Activated CD4-positive, alpha-beta T cell treated with anti-CD3 and anti-CD28 coated beads, Interleukin-2, amount 50 U/mL, for 48 hours (primary cell): Measurements from ENCODE around the gene MKRN1.
A peak's percentile ranks its signal among the peaks of the same experiment; 100 is the strongest.

ENCODE experiments used
- DNase-seq, 2 experiments: peaks; one replicate each; pipeline ENCODE4 v3.0.0-alpha.2; 2020

MKRN1 gene

DNA sequence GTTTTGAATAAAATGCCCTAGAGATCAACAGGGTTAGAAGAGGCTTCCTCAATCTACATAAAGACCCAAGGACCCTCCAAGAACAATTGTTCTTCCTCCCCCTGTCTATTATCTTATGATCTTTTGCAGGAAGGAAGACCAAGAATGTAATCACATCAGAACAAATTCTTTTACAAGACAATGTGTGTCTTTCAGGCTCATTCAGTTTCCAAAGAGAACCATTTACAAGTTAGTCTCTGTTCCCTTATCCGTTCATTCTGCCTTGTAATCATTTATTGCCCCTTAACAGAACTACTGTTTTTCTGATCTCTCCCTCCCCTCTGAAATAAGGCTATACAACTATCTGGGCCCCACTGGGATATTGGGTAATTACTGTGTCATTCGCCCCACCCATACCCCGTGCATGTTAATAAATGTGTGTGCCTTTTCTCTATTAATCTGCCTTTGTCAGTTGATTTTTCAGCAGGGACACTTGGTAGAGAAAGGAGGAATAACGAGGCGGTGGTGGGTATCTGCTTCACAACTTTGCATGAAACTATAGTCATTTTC is 5.7 kb upstream of the MKRN1 start:
- no peak for DNase-seq

DNA sequence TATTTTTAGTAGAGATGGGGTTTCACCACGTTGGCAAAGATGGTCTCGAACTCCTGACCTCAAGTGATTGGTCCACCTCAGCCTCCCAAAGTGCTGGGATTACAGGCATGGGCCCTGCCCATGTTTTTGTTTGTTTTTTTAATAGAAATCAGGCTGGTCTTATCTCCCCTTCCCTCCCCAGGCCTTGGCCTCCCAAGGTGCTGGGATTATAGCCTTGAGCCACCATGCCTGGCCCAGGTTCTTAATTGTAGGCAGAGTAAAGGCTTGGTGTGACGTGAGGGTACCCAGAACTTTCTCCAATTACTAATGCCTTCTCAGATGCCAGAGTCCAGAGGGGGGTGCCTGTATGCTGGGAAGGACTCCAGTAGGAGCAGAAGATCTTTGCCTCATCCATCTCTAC is 5.2 kb upstream of the MKRN1 start:
- DNase-seq = no peak

DNA sequence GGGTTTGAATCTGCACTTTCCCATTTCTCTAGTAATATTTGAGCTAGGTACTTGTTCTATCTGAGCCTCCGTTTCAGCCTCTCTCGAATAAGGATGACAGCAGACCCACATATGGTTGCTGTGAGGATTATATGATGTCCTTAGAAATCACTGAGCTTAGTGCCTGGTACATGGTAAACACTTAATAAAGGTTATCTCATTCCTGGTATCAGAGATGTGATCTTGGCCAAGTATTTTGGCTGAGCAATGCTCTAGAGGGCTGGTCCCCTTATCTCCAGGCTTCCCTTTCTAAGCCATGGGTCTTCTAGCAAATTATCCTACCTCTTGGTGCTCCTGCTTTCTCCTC is 407 bp upstream of the MKRN1 start:
- no peak for DNase-seq

DNA sequence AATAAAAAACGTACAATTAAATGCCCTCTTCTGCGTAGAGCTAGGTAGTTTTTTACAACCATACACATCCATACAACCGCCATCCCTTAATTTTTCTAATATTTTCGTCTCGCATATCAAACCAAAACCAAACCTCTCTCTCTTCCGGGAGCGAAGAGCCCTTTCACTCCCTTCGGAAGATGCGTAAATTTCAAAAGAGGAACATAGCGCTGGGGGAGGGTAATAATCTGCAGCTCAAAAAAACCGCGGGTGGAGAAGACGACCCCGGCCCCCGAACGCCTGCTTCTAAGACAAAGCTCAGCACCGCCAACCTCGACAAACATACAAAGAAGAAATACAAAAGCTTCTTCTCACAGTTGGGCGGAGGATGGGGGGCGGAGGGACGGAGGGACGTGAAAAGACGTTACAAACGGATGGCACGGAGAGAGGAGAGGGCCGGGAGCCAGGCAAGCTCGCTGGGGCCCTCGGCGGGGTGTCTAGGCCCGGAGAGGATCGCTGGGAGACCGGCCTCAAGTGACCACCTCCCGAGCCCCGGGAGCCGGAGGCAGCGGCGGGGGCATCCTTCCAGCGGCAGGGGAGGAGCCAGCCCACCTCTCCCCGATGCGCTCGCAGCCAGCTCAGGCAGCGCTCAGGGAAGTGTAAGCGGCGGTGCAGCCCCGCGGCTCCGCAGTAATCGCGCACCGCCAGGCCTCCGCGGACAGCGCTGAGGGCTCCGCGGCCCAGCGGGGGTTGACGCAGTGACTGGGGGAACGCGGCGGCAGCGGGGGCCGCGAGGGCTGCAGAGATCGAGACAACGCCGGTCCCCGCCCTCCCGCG is 851 bp downstream of the MKRN1 start:
- peak; percentile 45 to 50 for DNase-seq

DNA sequence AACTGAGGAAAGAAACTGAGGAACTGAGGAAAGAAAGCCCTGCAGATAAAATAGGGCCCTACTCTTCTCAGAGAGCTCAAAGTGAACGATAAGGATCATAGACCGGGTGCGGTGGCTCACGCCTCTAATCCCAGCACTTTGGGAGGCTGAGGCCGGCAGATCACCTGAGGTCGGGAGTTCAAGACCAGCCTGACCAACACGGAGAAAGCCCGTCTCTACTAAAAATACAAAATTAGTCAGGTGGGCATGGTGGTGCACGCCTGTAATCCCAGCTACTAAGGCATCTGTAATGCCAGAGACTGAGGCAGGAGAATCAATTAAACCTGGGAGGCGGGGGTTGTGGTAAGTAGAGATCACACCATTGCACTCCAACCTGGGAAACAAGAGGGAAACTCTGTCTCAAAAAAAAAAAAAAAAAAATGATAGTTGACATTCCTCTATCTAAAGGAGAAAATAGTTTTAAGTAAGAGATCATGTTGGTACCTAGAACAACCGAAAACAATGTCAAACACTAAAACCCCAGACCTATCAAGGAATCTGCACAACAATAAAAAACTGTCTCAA is 2.5 kb downstream of the MKRN1 start:
- no peak for DNase-seq

DNA sequence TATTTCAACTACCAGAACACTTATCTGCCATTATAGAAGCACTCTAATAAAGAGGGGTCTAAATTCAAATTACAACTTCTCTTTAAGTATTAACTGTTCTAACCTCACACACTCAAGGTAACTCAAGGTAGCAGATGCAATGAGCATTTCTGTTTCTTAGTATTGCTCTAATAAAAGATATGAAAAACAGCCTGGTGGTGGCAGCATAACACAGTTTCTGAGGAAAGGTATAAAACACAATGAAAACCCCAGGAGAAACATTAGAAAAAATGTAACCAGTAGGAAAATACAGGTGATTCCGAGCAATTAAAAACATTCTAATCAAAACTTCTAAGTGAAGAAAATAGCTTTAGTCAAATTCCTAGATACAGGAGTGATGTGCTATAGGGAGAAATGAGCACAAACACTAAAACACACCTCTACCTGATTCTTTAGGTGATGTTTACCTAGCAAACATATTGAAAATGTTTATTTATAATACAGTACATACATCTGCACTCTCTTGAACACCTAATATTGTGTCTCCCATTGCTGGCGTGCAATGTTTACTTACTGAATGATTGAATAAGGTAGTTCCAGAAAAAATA is 3.5 kb downstream of the MKRN1 start:
- DNase-seq = peak; percentile 25 to 46

DNA sequence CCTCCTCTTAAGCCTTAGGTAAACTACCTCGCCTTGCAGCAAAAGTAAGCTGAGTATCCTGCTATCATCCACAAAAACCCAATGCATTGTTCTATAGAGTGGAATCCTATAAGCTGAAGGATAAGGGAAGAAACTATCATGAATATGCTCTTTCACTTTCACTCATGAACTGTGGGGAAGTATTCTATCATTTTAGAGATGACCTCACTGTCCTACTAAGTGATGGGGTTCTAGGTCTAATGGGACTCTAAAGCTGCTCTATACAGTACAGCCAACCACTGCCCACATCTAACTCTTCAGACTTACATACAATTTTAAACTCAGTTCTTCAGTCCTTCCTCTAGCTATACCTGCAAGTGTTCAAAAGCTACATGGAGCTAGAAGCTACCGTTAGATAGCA is 16.2 kb downstream of the MKRN1 start:
- DNase-seq = no peak

DNA sequence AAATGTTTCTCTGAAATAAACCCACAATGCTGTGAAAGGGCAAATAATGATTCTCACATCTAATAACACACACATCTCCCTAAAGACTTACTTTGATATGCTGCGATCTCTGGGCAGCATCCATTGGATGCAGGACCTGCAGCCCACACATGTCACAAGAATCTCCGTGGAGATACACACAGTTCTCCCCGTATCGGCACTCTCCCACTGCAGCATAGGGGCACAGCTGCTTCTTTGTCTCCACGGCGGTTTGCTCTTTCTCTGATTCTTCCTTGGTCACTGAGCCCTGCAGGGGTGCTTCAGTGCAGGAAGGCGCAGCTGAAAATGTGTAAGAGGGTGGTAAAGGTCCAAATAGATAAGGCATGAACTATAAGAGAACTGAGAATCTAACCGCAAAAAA is 20.4 kb downstream of the MKRN1 start:
- DNase-seq = no peak

DNA sequence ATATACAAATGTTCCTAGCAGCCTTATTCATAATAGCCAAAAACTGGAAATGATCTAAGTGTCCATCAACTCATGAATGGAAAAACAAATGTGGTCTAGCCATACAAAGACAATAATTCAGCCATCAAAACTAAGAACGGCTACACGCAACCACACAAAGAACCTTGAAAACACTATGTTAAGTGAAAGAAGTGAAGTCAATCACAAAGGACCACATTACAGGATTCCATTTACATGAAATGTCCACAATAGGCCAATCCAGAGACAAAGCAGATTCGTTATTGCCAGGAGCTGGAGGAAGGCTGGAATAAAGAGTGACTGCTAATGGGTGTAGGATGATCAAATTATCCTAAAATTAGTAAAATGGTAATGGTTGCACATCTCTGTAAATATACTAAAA is 21.1 kb downstream of the MKRN1 start:
- no peak for DNase-seq

DNA sequence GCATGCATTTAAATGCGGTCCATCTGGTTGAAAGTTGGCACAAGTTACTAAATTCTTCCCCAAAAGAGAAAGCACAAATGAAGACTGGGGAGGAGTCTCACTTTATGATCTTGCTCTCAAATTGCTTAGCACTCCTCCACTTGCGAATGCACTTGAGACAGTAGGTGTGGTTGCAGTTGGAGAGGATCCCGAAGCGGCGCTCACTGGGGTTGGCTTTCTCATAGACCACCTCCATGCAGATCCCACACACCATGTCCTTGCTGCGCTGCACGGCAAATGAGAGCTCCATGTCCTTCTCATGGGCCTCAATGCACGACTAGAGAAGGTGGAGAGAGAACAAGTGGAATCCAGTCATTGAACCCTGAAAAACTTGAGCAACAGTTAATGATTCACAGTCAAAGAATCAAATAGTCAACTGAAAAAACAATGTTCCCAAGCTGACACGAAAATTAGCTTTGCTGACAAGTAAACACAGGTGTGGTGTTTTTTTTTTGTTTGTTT is 22.7 kb downstream of the MKRN1 start:
- DNase-seq = no peak

DNA sequence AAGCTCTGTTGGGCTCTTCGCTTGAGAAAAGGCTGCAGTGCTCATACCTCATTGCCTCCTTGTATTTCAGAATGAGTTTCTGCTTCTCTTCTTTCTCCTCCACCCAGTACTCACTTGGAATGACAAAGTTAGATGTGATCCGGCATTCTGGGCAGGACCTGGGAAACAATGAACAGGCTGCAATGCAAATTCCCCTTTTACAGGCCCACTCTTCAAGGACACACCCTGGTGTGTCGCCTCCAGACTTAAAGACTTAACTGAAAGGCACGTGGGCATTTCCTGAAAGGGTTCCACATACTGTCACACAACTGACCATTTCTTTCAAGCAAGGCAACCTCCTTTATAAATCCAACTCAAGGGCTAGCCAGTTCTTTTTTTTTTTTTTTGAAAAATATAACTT is 23.6 kb downstream of the MKRN1 start:
- no peak for DNase-seq

DNA sequence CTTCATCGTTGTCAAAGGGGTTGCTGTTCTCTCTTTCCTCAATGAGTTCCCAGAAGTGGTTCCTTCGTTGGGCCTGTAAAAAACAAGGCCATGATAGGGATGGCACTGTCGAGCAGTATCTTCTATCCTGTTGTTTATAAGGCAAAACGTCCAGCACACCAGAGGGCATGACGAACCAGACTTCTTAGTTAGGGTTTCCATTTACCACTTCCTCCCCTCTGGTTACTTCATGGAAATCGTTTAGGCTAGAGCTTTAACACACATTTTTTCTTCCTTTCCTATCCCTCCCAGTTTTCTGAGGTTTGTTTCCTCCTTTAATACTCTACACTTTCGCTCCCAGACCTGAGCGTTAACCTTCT is 24.7 kb downstream of the MKRN1 start:
- DNase-seq = no peak

DNA sequence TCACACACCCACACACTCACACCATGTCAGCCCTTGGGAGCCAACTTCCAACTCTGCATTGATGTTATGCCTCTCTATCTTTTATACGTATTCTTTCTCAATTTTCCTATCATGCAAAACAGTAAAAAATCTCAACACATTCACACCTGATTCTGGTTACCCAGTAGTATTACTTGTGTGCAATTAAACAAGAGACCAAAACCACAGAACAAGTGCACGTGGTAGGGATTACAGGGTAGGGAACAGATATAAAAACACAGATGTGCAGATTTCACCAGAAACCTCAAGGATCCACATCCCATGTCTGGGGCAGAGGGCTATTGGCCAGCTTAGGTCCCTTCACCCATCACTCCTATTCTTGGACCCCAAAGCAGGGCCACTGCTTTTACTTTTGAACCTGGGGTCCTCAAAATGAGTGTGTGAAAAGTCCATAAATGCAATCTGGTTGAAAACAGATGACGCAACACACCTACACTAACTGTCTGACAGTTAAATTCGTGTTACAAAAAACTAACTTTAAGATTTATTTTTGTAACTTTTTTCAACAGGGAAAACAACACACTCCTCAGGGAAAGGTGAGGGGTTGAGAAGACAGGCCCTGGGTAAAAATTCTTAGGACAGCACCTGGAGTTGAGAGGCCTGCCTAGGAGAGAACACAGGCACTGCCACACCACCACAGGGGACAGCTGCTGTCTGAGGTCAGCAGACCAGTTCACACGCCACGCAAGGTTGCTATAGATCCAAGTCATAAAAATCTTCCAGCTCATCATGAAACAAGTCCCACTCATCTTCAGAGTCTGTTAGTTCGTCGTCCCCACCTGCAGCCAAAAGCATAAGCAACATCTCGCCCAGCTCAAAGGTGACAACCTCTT is 25.3 kb downstream of the MKRN1 start:
- DNase-seq = peak; percentile 19 to 44

DNA sequence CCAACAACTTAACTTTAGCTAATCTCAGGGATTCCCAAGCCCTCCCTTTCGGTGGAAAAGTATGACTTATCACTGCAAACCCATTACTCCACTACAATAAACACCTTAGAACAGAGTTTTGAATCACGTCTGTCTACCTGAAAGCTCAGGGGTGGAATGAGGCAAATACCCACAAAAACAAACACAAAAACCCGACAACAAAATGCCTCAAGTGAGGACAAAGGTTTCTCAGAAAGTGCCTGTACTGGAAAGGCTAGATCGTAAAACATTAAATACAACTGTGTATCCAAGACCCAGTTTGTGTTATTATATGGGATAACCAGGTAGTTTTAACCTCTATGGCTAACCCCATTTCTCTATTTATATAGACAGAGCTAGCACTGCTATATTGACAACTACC is 26.0 kb downstream of the MKRN1 start:
- DNase-seq = no peak

DNA sequence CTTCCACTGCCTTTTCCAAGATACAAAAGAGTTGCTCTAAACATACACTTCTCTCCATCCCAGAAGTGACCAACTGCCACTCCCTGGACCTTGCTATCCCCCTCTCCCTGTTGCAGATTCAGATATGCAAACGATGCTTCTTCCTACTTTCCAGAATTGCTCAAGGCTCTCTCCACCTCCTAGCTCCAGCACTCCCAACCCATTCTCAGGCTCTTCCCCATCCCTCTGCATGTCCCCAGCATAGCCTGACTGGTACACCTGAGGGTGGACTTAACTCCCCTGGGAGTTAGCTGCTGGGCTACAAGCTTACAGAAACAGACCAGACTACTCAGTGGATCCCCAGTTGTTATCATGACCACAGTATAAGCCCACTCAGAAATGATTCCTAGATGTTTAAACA is 27.6 kb downstream of the MKRN1 start:
- no peak for DNase-seq

DNA sequence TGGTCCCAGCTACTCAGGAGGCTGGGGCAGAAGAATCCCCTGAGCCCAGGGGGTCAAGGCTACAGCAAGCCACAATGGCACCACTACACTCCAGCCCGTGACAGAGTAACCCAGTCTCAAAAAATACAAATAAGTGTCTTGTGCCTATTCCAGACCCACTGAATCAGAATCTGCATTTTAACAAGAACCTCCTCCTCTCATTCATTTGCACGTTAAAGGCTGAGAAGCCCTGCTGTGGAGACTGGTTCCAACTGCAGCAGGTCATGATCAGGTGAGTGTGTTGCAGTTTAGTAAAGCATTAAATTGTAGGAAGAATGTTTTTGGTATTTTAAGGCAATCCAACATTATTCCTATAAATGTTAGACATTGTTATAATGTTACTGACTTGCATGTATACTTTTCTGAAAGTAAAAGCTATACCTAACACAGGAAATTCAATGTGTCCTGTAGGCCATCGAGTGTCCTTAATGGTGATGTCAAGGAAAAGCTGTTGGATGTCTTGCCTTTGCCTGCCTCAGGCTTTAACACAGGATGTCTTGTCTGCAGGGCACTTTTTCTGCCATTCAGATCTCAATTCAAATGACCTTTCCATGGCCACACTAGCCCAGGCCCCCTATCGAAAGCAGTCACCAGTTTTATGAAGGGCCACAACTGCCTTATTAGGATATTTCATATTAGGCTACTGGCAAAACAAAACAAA is 30.4 kb downstream of the MKRN1 start:
- DNase-seq = no peak

DNA sequence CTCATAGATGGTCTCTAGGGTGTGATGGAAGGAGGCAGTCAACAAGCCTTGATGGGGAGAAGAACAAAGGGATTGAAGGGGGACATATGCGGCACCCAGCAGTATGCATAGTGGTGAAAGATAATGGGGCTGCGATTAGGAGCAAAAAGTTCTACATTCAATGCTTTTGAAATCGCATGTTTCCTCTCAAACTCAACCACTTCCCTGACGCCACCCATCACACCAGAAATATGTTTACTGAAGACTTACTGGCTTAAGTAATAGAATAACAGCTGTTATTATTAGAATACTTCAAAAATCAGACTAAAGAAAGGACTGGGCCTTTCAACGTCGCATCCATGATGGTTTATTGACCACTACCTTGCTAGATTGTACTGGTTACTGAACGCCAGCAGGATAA is 31.5 kb downstream of the MKRN1 start:
- no peak for DNase-seq

DNA sequence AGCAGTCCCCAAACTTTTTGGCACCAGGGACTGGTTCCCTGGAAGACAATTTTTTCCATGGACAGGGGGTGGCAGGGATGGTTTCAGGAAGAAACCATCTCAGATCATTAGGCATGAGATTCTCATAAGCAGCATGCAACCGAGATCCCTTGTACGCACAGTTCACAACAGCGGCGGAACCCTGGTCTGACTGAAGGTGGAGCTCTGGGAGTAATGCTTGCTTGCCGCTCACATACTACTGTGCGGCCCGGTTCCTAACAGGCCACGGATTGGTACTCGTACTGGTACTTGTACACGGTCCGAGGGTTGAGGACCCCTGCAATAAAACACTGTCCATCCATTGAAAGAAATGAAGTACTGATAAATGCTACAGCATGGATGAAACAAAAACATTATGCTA is 32.8 kb downstream of the MKRN1 start:
- no peak for DNase-seq

DNA sequence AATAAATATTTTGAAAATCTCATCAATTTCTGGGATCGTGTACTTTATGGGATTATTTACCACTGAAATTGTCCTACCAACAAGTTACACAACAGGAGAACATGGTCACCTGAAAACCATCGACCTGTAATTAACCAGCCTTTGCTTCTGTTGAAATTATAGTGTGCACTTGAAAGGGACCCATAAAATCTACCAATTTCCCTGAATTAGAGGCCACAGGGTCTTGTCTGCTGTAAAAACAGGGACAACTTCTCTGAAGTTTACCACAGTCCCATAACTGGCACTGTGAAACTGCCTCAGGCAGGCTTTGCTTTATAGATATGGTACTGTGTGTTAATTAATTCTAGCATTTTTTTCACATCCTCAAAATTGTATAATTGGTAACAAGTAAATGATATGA is 37.8 kb downstream of the MKRN1 start:
- DNase-seq = no peak

DNA sequence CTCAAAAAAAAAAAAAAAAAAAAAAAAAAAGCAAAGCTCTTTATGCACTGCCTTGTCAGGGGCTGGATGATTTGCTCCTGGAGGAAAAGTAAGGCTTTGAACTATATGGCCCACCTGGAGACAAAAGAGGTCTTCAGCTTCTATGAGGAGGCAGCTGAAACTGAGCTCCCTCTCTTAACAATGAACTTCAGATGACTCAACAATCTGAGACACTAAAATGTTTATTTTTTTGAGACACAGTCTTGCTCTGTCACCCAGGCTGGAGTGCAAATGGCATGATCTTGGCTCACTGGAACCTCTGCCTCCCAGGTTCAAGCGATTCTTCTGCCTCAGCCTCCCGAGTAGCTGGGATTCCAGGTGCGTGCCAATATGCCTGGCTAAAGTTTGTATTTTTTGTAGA is 38.7 kb downstream of the MKRN1 start:
- no peak for DNase-seq

DNA sequence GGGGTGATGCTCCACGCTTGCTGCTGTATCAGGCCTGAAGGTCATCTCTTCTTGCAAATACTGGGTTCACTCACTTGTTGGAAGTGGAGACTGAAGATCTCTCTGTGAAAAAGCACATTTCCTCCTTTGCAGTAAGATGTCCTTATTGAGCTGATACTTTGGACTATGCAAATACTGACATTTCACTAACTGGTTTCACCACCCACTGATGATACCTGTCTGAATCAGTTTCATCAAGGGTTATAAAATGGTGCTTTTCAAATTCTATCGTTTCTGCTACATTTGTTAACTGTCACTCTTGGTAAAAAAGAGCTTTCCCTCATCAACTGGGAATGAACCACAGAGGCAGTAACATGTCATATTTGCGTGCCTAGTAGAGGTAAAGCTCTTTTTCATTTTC is 39.9 kb downstream of the MKRN1 start:
- DNase-seq = no peak

DNA sequence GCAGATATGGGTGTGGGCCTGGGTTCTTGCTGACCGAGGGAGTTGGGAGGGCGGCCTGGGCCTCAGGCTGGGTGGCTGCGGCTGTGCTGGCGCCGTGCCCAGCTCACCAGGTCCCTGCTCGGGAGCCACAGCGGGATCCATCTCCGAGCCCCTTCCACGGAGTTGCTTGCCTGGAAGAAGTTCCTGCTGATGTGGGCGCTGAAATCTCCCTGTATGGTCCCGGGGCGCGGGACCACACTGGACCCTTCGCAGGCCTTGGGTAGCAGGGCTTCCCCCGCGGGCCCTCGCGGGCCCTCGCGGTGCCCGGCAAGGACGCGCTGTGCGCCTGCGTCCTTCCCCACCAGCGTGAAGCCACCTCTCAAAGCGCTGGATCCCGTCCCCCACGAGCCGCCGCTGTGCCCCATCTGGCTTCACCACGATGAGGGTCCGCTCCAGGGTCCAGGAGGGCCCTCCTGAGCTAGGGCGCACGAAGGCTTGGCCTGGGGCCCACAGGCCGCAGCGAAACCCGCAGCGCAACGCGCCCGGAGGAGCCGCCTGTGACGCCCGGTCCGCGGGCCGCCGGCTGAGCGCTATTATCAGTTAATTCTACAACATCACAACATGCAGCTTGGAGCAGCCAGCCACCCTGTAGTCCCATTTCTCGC is 43.9 kb downstream of the MKRN1 start:
- no peak for DNase-seq
